HG02840 (cell line): Measurements from ENCODE around the gene THEM5.
"Not testable (repeated sequence)": the region's sequence is repeated elsewhere in the genome, so short reads cannot be mapped to it uniquely, and the experiment has no call there.

Experiments used
- ATAC-seq: cut with Tn5 transposase; IDR thresholded peaks from one replicate; pipeline ENCODE4 v1.9.1; 2021; ENCODE audit warnings: mild to moderate bottlenecking, moderate library complexity, moderate number of reproducible peaks; ENCODE audit not compliant: unreplicated experiment, low FRiP score

THEM5 gene

GRCh38 chr1:151868486-151868885 is 15.0 kb upstream of the THEM5 start:
- no peak for ATAC-seq

- no peak for ATAC-seq
Measured at GRCh38 chr1:151867765-151868411, 14.4 kb upstream of the THEM5 start.

GRCh38 chr1:151867321-151867720 is 13.8 kb upstream of the THEM5 start:
- no peak for ATAC-seq

GRCh38 chr1:151864411-151864810 is 10.9 kb upstream of the THEM5 start:
- ATAC-seq, result no peak

GRCh38 chr1:151862604-151863003 is 9.1 kb upstream of the THEM5 start:
- ATAC-seq, result no peak

GRCh38 chr1:151860504-151861187 is 7.1 kb upstream of the THEM5 start:
- no peak for ATAC-seq

- ATAC-seq, result no peak
Measured at GRCh38 chr1:151859891-151860293, 6.4 kb upstream of the THEM5 start.

- no peak for ATAC-seq
Measured at GRCh38 chr1:151858886-151859665, 5.6 kb upstream of the THEM5 start.

- ATAC-seq, result no peak
Measured at GRCh38 chr1:151858030-151858746, 4.7 kb upstream of the THEM5 start.

- ATAC-seq, result no peak
Measured at GRCh38 chr1:151855933-151856332, 2.4 kb upstream of the THEM5 start.

GRCh38 chr1:151855516-151855915 is 2.0 kb upstream of the THEM5 start:
- ATAC-seq, result not testable (repeated sequence)

- no peak for ATAC-seq
Measured at GRCh38 chr1:151854658-151855057, 1.1 kb upstream of the THEM5 start.

- no peak for ATAC-seq
Measured at GRCh38 chr1:151852733-151853132, 779 bp downstream of the THEM5 start.

- no peak for ATAC-seq
Measured at GRCh38 chr1:151851886-151852285, 1.6 kb downstream of the THEM5 start.

GRCh38 chr1:151849871-151850270 is 3.6 kb downstream of the THEM5 start:
- ATAC-seq, result no peak

- ATAC-seq, result no peak
Measured at GRCh38 chr1:151849126-151849525, 4.4 kb downstream of the THEM5 start.

- no peak for ATAC-seq
Measured at GRCh38 chr1:151847867-151848596, 5.5 kb downstream of the THEM5 start.

- no peak for ATAC-seq
Measured at GRCh38 chr1:151846686-151847237, 6.8 kb downstream of the THEM5 start.

- ATAC-seq, result no peak
Measured at GRCh38 chr1:151846062-151846568, 7.4 kb downstream of the THEM5 start.

- no peak for ATAC-seq
Measured at GRCh38 chr1:151843398-151843797, 10.1 kb downstream of the THEM5 start.
